HG02588 (cell line): Measurements from ENCODE around the gene TRAP1.
"Not testable (repeated sequence)": the region's sequence is repeated elsewhere in the genome, so short reads cannot be mapped to it uniquely, and the experiment has no call there.

Experiments
- ATAC-seq: cut with Tn5 transposase; IDR thresholded peaks from one replicate; pipeline ENCODE4 v1.9.1; 2021; ENCODE audit warnings: mild to moderate bottlenecking, moderate library complexity; ENCODE audit not compliant: unreplicated experiment

TRAP1 gene

DNA sequence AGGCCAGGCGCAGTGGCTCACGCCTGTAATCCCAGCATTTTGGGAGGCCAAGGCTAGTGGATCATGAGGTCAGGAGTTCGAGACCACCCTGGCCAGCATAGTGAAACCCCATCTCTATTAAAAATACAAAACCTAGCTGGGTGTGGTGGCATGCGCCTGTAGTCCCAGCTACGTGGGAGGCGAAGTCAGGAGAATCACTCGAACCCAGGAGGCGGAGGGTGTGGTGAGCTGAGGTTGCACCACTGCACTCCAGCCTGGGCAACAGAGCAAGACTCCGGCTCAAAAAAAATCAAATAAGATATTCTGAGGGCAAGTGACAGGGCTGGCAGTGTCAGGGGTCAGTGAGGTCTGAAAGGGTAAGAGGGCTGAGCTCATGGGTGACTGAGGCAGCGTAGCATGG, 2.9 kb downstream of the TRAP1 start:
- ATAC-seq: not testable (repeated sequence)

DNA sequence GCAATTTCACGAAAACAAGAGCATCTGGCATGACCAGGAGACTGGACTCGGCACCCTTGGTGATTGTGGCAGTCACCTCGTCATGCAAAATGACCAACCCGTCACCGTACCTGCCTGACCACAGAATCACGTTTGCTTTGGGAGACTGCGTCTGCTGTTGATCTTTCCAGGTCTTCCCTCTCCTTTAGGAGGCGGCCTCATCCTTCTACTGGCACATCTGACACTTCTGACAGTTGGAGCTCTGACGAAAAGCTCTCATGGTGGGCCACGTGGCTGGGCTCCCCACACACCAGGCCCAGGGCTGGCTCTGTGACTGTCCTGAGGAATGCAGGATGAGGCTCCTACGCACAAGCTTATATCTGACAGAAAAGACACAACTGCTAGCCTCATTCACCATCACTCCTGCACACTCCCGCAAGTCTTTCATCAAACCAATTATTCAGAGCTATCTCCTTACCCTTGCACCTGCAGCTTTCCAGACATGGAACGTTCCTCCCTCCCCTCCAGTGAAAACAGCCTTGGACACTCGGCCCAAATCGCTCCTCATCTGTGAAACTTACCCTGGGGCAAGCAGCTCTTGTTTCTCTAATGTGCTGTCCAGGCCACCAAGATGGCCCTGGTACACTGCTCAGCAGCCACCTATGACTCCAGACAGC, 3.6 kb downstream of the TRAP1 start:
- ATAC-seq: no peak

DNA sequence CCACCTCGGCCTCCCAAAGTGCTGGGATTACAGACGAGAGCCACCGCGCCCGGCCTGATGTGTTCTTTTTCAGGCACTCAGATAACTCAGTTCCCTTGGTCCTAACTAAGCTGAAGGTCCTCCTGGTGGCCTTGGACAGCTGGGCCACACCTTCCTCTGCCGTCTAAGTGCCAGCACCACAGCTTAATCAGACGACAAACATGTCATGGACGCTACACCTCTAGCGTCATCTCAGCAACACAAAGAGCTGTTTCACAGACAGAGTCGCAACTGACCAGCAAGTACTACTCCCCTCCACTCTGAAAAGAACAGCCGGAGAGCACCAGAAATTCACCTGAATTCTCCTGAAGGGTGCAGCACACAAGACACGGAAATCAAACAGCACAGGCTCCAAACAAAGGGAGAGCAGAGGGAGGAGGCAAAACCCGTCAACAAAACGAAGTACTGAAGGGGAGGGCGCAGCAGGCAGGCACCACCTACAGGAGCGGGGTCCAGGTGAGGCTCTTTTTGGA, 4.4 kb downstream of the TRAP1 start:
- ATAC-seq: no peak

DNA sequence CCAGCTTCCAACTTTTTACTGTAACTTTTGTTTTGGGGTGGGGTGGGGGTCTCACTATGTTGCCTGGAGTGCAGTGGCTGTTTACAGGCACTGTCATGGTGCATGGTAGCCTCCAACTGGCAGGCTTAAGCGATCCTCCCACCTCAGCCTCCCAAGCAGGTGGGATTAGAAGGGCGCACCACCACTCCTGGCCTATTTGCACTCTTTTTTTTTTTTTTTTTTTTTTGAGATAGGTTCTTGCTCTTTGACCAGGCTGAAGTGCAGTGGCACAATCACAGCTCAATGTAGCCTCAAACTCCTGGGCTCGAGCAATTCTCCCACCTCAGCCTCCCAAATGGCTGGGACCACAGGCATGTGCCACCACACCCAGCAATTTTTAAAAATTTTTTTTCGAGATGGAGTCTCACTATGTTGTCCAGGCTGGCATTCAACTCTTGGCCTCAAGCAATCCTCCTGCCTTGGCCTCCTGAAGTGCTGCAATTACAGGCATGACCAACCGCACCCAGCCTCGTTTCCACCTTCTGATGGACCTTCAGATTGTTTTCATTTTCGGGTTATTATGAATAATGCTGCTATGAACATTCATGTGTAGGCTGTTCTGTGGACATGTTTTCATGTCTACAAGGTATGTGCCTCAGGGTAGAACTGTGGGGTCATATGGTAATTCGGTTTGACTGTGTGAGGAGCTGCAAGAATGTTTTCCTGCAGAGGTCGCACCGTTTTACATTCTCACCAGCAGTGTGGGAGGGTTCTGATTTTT, 10.9 kb downstream of the TRAP1 start:
- ATAC-seq: no peak

DNA sequence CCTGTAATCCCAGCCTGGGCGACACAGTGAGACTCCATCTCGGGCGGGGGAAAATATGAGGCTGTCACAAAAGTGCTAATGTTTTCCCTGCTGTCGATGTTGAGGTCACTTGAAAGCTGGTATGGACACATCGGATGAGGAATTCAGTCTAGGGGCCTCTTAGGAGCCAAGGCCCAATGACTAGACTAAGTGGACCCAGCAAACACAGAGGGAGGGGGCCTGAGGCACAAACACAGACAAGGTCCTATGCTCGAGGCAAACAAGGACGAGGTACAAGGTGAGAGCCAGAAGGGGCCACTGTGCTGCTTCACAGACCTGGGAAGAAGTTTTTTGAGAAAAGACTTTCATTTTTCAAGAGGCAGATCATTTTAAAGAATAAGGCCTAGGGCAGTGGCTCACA, 15.2 kb downstream of the TRAP1 start:
- no peak for ATAC-seq

DNA sequence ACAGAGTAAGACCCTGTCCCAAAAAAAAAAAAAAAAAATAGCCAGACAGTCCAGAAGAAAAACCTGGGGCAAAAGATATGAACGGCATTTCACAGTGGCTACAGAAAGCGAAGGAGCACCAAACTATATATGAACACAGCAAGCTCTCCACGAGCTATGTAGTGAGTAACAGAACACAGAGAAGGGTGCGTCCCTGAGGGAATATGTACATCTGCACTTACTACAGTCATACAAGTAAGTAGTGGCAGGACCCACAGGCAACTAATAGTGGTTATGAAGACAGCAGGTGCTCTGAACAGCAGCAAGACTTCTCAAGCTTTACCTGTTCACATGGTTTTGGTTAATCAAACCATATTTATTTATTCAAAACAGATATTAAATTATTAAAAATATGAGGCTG, 15.8 kb downstream of the TRAP1 start:
- no peak for ATAC-seq

DNA sequence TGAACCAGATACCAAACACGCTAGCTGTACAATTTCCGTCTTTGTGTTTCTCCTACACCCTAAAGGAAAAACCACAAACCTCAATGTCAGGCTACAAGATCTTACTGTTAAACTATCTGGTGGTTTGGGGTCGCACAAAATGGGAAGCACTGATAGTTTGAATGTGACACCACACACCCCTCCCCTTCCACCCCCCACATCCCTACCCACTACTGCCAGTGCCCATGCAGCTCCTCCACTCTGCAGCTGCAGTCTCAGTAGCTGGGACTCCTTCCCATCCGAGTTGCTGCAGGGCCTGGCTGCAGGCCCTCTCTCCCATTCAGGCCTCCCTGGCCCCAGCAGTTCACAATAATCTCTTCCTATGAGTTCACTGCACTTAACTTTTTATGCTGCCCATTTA, 18.4 kb downstream of the TRAP1 start:
- no peak for ATAC-seq

DNA sequence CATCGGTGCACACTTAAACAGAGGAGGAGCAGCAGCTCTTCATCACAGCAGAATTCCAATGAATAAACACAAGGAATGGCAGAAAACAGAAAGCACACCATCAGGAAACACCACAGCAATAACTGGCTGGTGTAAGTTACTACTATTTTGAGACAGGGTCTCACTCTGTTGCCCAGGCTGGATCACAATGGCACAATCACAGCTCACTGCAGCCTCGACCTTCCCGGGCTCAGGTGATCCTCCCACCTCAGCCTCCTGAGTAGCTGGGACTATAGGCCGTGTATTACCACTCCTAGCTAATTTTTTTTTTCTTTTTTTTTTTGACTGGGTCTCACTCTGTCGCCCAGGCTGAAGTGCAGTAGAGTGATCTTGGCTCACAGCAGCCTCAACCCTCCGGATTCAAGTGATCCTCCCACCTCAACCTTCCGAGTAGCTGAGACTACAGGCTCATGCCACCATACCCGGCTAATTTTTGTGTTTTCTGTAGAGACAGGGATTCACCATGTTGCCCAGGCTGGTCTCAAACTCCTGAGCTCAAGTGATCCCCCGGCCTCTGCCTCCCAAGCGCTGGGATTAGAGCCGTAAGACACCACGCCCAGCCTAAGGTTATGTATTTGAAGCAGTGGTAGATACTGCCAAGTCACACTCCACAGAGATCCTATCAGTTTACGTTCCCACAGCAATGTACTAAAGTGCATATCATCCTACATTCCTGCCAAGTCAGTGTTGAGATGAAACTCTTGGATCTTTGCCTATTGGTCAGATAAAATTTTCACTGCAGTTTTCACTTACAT, 20.7 kb downstream of the TRAP1 start:
- ATAC-seq: no peak

DNA sequence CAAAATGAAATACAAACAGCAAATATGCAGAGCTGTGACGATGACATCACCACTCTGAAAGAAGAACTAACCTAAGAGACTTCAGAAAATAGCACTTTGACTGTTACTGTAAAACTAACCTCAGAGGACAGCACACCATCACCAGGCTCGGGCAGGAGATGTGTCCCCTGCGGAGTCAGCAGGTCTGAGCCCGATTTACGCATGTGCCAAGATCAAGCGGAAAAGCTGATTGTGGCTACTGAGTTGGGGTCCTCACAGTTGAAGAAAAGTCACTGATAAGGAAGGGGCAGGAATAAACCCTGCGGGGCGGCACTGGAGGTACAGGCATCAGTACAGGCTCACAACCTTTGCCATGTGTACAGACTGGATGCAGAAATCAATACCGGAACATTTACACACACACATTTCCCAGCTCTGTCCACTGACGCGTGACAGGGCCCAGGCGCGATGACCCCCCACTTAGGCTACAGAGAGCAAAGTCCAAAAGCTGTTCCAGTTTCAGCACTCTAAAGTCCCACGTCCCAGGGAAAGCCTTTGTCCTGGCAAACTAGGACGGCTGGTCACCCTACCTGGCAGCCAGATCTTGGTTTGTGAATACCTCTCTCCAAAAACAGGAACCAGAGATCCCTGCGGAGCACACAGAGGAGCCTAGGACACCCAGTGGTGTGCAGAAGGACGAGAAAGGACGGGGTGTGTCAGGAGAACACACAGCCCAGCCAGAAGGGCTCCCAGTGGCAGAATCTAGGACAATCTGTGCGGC, 21.5 kb downstream of the TRAP1 start:
- ATAC-seq: no peak

DNA sequence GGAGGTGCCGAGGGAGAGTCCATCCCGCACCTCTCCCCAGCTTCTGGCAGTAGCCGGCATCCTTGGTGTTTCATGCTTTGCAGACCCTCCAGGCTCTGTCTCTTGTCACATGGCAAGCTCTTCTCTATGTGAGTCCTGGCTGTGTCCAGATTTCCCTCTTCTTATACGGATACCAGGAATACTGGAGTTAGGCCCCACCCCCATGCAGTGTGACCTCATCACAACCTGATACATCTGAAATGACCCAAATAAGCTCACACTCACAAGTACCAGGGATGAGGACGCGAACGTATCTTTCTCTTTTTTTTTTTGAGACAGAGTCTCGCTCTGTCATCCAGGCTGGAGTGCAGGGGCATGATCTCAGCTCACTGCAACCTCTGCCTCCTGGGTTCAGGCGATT, 23.3 kb downstream of the TRAP1 start:
- no peak for ATAC-seq

DNA sequence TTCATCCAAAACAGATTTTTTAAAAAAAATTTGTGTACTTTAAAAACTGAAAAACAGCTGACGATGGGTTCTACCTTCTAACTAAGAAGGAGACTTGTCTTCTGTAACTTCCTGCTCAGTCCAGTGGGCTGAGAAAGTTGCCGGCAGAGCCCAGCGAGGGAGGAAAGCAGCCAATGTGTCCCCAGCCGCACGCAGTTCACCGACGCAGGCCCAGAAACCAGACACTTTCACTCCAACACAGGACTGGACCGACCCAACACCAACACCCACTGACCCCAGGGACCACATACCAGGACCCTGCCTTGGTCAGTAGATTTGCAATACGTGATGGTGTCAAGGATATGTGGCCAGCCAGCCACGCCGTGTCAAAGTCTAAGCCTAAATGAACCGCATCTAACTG, 25.6 kb downstream of the TRAP1 start:
- no peak for ATAC-seq

DNA sequence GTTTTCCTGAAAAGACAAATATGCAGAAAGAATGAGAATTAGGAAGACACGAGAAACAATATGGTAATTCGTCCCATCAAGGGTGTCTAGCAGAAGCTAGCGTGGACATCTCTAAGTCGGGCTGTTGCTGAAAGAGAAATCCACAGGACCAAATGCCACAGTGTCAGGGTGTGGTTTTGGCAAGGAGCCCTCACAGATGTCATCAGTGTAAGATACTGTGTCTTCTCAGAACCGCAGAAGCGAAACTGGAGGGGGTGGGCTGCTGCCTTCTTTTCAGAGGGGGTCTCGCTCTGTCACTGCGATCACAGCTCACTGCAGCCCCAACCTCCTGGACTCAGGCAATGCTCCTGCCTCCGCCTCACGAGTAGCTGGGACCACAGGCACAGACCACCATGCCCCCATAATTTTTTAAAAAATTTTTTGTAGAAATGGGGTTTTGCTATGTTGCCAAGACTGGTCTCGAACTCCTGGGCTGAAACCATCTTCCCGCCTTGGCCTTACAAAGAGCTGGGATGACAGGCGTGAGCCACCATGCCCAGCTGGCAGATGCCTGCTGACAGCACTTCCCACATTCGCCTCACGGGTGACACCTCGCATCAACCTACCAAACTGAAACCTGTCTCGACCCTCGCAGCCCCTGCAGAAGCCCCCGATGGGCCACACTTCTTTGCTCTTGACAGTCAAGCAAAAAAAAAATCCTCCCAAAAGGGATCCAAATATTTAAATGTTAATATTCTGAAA, 26.2 kb downstream of the TRAP1 start:
- no peak for ATAC-seq

DNA sequence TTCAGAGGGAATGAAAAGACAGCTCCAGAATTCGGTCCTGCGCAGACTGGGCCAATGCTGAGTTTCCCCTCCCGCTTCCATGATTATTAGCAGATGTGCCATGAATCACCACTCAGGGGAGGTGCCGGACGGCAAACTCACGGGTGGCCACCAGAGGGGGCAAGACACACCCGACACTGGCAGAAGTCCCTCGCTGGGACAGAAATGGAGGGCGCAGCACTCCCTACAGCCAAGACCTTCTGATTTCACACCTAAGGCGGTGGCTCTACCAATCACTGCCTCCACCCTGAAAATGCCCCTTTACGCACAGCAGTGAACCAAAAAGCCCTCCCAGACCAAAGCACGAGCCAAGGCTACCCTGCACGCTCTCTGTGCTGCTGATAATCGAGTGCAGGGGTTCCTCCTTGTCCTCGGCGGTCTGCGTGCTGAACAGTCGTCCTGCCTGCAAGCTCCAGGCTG, 26.8 kb downstream of the TRAP1 start:
- ATAC-seq: no peak

DNA sequence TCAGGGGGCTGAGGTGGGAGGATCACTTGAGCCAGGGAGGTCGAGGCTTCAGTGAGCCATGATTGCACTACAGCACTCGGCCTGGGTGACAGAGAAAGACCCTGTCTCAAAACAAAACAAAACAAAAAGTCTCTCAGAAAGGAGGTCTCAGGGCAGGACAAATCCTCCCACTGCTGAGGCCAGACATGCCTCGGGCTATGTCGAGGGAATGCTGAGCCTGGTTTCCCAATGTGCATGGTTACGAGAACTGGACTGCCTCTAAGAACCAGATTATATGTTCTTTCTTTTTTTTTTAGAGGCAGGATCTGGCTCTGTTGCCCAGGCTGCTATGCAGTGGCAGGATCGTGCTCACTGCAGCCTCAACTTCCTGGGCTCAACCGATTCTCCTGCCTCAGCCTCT, 27.6 kb downstream of the TRAP1 start:
- no peak for ATAC-seq

DNA sequence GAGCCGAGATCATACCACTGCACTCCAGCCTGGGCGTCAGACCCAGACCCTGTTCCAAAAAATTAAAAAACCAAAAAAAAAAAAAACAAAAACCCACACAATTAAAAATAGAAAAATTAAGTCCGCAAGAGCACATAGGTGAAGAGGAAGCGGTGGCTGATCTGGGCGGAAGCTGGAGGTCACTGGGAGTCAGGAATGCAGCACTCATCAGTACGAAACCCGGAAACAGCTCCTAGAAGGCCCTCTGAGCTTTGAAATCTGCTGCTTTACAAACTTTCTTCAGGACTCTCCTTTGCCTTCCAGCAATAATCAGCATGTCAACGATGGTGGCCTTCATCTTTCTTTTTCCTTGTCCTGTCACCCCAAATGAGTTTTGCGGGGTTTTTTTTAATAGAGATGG, 29.5 kb downstream of the TRAP1 start:
- no peak for ATAC-seq

DNA sequence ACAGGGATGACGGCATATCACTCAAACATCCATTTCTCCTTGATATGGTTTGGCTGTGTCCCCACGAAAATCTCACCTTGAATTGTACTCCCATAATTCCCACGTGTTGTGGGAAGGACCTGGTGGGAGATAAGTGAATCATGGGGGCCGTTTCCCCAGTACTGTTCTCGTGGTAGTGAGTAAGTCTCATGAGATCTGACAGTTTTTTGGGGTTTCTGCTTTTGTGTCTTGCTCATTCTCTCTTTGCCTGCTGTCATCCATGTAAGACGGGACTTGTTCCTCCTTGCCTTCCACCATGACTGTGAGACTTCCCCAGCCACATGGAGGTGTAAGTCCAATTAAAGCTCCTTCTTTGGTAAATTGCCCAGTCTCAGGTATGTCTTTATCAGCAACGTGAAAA, 30.3 kb downstream of the TRAP1 start:
- ATAC-seq: no peak

DNA sequence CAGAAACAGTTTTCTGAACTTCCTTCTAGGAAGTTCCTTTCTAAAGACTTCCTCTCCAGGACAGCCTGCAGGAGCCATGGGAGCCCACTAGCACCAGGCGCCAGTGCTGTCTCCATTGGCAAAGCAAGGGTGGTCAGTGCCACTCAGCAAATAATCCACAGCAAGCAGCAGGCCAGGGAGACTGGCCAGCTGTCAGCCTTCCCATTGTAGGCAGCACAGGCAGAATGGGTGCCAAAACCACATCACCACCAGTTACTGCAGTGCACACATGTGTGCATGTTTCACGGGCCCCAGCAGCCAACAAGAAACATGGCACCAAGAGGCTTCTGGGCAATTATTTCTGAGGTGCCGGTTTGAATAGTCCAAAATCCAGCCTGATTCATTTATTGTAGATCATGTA, 36.1 kb downstream of the TRAP1 start:
- no peak for ATAC-seq

DNA sequence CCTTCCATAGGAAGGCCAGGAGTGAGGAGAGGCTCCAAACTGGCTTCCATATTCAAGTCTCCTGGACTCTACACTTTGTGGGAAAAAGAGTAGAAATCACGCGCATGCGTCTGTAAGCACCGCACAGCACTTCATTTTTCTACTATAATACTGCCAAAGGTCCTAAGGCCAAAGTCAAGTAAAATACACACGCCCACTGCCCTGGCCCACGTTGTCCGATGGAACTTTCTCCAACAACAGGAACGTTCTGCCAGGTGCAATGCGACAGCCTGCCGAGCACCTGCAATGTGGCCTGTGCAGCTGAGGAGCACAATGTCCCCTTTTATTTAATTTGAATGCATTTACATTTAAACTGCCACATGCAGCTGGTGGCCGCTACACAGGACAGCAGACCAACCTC, 39.3 kb downstream of the TRAP1 start:
- no peak for ATAC-seq

DNA sequence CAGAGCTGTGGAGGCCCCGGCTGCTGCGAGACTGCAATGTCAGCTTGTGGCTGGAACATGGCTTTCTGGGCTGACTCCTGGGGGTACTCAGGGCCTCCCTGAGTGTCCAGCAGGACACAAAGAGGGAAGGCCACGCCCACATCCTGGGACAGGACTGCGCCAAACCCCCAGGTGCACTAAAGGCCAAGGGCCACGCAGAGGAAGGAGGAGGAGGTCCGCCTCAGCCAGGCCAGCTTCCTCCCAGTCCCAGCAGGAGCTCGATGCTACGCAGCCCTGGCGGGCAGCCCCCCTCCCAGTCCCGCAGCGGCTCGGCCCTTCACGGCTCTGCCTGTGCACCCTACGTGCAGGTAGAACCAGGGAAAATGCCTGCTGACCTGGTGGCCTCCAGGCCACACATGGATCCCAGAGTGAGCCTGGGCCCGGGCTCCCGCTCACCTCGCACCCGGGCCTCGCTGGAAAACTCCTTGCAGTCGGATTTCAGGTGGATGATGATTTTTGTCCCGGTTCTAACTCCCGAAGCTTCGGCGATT, 41.7 kb downstream of the TRAP1 start:
- no peak for ATAC-seq
